NAMALWA (cell line): Measurements from ENCODE around the gene TCF12.
A peak's percentile ranks its signal among the peaks of the same experiment; 100 is the strongest.

Experiments used
- DNase-seq: peaks from one replicate; pipeline ENCODE4 v3.0.0-alpha.2; 2015; ENCODE audit warnings: low spot score

TCF12 gene

DNA sequence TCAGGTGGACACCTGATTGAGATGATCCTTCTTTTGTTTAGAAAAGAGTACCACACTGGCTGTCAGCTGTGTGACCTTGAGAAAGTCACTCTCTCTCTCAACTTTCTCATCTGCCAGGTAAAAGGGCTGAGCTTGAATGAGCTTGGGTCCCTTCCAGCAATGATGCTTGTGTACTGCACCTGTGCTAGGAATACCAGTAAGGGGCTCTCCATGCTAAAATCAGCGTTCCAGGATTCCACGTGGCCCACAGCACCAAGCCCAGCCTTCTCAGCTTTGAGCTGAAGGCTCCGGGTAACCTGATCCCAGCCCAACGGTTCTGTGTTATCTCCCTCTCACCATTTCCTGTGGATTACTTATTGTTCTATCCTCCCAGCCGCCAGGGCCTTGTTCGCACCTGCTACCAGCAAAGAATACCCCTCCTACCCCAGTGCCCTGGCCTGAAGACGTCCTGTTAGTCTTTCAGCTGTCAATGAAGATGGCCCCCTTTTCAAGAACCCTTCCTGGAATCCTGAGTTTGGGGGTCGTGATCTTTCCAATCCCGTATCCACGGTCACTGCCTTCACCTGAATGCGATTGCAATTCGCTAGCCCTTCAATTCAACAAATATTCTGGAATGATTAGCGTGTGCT is 403.6 kb downstream of the TCF12 start:
- DNase-seq, result no peak

DNA sequence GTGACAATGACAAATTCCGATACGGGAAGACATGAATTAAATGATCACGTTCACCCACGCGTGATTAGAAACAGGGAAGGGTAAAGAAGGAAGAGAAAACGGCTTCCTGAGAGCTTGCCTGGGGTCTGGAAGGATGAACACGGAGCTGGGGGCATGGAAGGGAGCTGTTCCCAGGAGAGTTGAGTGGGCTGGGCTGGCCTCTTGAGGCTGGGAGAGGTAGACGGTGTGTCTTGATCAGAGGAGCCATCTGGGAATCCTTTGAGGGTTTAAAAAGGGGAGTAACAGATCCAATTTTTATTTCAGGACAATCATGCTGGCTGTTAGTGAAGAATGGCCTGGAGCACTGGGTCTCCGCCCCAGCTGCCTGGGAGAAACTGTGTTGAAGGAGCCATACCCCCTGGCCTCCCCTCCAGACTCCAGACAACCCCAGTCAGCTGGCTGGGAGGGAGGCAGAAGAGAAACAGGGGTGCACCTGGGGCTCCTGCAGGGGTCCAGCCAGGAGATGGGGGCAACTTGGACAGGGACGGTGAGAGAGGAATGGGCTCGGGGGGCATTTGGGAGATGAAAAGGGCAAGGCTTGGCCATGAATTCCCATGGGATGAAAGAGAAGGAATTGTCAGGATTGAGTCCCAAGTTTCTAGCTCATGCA is 404.3 kb downstream of the TCF12 start:
- DNase-seq, result no peak

DNA sequence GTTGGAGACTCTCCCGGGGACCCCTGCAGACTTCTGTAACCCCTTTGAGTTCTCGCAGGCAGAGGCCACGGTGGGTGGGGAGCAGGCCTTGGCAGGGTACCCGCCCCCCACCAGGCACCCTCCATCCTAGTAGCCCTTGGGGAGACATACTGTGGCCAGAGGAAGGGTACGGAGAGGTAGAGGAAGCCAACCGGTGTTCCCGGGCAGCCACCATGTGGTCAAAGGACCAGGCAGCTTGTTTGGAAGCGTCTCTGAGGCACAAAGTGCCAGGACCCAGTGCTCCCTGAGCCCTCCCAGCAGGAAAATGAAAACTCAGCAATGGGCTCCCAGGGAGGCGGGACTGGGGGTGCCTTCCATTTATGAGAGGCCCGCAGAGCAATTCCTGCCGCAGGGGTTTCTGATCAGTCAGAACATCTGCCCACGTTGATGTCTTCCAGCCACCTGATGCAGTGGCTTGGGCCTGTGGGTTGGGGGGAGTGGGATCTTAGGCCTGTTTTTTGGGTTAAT is 404.9 kb downstream of the TCF12 start:
- DNase-seq, result no peak

DNA sequence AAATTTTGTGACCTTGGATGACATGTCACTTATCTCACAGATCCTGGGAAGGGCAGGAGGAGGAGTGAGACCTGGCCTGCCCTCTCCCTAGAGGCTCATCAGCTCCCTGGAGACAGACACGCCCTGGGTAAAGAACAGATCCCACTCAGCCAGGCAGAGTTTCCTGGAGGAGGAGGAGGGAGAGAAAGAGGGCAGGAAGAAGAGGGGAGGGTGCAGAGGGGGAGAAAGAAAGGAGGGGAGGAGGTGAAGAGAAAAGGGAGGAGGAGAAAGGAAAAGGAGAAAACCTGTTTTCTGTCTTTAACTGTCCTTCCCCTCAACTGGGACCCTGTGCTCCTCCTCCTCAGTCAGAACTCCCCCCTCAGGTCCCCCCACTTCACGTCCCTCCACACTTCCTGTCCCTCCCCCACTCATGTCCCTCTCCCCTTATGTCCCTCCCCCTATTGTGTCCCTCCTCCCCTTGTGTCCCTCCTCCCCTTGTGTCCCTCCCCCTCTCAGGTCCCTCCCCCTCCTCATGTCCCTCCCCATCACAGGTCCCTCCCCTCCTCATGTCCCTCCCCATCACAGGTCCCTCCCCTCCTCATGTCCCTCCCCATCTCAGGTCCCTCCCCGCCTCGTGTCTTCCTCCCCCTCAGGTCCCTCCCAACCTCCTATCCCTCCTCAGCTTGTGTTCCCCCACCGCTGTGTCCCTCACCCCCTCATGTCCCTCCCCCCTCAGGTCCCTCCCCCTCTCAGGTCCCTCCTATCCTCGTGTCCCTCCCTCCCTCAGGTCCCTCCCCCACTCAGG is 405.6 kb downstream of the TCF12 start:
- peak; percentile 85 for DNase-seq

DNA sequence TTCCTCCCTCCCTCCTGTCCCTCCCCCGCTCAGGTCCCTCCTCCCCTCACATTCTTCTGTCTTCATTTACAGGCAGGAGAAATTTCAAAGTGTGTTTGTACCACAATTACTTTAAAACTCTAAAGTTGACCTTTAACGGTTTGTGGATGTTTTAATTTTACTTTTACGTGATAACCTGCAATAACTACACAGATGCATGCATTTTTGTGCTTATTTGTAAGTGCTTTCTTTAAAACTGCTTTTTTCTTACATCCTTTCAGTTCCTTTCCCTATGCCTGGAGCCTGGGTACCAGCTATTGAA is 406.1 kb downstream of the TCF12 start:
- no peak for DNase-seq

DNA sequence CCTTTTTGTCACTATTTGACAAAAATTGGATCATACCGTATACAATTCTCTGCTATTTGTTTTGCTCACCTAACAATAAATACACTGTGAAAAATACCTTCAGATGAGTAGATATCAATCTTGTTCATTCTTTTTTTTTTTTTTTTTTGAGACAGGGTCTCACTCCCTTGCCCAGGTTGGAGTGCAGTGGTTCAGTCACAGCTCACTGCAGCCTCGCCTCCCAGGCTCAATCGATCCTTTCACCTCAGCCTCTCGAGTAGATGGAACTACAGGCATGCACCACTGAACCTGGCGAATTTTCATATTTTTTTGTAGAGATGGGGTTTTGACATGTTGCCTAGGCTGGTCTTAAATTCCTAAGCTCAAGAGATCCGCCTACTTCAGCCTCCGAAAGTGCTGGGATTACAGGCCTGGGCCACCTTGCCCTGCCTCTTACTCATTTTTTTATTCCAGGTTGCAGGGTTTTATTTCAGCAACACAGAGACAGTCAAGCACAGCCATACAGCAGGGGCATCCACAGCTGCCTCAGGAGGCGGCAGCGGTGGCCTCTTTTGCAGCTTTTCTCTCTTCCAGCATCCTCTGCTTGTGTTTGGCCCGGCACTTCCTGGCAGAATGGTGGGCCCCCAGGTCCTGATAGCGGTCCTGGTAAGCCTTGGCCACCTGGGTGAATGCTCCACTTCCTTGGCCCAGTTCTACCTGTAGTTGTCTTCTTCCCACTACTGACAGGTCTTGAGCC is 406.7 kb downstream of the TCF12 start:
- DNase-seq, result no peak

DNA sequence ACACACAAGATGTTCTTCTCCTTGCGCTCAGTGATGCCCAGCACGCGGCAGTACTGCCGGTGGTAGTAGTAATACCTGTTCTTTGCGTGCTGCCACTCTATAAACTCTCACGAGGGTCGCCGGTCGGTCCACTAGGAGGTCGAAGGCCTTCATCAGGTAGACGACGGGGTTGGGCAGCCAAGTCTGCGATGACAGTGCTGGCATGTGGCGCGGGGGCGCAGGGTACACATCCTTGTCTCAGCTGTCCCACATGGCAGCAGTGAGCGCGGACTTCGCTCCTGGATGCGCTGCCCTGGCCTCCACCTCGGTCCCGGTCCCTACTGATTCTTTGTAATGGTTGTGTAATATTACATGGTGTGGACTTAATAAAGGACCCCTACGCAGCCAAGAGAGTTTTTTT is 407.8 kb downstream of the TCF12 start:
- DNase-seq, result no peak

DNA sequence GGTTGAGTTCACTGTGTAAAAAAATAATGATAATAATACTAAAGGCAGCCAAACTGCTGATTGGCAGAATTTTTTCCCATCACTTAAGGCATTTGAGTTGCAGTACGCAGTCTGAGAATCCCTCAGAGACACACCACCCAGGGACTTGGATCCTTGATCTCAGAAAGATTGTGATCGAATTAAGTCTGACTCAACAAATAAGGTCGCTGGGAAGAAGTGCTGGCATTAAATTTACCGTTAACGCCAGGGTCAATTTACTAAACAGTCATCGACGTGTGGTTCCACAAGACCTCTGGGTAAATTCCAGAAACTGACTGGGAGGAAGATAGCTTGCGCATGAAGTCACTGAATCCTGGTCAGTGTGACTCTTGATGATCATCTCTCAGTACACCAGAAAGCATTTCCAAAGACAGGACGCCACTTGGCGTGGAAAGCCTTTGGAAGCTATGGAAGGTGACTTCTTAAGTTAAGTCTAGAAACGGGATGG is 409.6 kb downstream of the TCF12 start:
- no peak for DNase-seq

DNA sequence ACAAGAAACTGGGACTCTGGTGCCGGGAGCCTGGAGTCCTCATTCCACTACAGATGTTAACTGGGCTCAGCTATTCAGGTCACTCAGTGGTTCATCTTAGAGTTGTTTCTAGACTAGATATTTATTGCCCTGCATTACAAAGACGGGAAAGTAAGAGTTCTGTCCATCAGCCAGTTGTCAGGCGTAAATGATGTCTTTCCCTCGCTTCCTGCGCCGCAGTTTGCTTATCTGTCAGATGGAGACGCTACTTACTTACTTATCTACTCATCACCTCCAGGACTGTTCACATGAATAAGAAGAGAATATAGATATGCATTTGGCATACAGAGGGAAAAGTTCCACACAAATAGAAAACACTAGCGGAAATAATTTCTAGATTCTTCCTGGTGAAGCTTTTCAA is 410.0 kb downstream of the TCF12 start:
- DNase-seq, result no peak

DNA sequence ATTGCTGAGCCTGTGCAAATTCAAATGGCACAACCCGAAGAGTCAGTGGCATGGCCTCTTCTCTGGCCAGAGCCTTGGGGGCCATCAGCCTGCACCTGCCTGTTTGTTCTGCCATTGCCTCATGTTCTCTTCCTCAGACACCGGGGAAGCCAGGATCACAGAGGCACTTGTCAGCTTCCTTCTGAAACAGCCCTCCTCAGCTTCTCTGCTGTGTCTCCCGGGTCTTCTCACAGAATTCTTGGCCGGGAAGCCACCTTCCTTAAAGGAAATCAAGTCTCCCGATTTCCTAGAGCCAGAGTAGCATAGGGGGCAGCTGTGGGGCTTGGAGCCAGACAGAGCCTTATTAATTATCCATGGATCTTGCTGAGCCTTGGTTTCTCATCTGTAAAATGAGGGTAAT is 410.5 kb downstream of the TCF12 start:
- no peak for DNase-seq

DNA sequence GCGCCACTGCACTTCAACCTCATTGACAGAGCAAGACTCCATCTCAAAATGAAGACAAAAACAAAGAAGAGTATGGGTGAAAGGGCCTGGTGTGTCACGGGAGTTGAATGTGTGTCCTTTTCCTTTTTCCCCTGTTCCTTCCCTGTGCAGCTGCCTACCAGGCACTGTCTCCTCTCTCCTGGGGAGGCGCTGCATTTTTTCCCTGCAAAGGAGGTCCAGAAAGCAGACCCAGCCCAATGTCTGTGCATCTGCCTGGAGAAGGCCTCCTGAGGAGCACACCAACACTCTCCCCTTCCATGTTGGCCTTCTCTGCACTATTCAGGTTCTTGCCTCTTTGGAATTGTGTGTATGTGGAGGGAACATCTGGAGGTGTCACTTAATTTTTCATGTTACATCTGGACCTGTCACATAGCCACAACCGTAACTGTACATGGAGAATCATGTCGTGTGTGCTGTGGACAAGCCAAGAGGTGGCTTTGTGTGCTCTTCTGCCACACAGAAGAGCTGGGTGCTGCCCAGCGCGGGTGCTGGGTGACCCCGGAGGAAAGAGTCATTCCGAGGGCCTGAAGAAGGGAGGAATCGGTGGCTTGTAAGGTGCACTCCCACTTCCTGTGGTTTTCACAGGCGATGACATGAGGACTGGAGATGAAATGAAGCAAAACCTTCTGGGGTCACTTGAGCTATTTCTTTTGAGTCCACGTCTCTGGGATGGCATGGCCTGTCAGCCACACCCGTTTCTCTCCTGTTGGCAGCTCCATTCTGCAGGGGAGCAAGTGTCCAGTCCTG is 411.3 kb downstream of the TCF12 start:
- no peak for DNase-seq

DNA sequence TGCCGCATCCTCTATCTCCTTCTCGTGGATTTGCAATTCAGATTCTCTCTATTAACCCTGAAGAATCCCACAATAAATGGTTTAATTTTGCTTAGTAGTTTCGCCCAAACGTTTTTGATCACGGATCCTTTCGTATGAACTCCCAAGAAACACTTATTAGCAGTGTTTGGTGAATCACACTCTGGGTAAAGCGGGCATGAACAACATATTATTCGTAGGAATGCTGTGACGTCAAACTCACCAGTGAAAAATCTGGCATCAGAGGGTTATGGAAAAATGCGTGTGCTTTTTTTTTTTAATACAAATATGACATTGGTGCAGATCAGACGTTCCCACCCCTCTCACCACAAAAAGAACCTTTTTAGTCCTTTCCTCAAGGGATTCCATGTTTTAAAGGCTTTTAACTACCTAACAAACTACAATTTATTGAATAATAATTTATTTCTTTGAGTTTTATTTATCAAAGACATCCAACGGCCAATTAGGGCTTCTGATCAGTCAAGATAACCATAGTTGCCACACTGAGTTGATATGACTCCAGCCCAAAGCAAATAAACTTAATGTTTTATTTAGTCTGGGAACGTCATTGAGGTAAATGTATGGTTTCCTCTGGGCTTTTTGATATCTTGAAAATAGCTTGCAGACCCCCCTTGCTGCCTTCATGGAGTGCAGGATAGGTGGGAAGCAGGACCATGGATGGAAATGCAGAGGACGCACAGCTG is 412.3 kb downstream of the TCF12 start:
- no peak for DNase-seq

DNA sequence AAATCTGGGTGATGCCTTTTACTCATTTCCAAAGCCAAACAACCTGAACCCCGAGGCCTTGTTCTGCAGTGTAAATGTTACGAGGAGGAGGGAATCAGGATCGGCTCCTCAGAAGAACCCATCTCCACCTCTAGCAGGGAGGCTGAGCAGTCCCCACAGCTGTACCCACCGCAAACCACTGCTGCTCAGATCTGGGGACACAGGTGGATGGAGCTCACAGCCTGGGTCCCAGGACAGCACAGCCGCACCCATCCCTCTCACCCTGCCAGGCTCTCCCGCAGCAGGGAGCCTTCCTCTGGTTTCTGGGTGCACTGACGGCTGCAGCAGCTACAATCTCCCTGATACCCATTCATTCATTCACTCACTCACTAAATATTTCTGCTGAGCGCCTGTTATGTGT is 413.9 kb downstream of the TCF12 start:
- no peak for DNase-seq

DNA sequence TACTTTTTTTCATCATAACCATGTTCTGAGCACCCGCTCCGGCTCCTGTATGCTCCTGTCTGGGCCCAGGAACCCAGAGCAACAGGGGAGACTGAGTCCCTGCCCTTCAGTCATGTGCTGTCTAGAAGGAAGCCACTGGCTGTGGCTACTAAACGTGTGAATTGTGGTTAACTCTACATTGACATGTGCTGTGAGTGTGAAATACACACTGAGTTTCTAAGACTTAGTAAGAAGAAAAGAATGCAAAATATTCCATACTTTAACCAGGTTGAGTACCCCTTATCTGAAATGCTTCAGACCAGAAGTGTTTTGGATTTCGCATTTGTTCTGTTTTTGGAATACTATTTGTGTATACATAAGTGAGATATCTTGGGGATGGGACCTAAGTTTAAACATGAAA is 415.0 kb downstream of the TCF12 start:
- DNase-seq, result no peak

DNA sequence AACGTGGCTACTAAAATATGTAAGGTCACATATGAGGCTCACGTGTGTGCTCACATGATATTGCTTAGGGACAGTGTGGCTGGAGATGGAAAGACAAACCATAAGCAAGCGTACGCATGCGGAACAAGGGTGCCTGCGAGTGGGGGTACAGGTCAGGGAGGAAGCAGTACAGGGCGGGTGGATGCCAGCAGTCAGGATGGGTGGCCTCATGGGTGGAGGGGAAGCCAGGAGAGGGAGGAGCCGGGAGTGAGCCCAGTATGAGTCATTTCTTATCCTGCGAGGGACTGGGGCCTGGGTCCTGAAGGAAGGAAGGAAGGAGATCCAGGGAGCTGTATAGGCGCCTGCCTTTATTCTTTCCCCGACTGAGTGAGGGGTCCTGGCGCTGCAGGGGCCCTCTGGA is 415.8 kb downstream of the TCF12 start:
- no peak for DNase-seq

DNA sequence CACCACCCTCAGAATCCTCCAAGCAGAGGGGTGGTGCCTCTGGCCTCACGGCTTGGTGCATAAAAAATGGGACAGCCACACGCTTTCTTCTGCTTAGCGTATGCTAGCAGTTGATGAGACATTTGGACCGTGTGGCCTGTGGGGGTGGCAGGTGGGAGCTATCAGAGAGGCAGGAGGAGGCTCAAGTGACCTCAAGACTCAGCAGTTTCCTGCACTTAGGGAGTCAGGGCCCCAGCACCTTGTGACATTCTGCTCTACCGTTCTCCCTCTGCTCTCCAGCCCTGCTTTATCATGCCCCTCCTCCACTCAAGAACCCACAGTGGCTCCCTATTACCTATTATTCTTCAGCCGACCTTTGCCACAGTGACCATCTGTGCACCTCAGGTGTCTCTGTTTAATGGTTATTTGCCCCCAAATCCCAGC is 416.9 kb downstream of the TCF12 start:
- no peak for DNase-seq

DNA sequence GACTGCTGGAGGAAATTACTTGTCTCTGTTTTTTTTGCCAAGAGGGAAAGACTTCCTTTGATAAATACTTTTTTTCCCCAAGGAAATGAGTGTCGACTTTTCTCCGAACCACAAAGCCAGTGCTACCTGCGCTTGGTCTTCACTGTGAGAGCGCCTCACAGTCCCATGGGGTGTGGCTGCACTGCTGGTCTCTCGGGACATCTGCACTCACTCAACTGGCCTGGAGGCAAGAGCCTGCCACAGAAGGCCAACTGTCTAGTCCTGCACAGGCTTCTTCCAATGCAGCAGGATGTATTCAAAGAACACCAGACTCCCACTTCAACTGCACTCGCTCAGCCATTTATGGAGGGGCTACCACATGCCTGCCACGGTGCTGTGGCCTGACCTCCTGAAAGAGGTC is 417.3 kb downstream of the TCF12 start:
- no peak for DNase-seq

DNA sequence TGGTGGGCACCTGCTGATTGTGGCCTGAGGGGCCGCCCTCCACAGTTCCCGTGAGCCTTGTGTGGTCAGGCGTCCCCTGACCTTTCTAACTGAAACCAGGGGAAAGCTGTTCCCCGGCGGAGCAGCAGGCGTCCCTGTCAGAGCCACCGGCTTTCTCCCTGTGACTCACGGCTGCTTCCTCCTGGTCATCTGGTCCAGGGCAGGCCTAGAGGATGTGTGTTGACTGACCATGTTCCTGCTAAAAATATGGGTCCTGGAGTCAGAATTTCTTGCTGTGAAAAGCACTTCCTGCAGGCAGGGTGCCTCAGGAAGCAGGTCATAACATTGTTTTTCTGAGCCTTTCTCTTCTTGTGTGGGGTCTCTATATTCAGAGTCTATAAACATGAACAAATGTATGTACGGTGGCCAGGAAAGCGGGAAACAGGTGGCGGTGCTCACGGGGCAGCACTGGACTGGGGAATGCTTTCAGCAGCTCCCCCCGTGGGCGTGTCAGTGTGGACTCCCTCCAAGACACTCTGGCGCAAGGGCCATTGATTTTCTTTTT is 419.5 kb downstream of the TCF12 start:
- DNase-seq, result no peak

DNA sequence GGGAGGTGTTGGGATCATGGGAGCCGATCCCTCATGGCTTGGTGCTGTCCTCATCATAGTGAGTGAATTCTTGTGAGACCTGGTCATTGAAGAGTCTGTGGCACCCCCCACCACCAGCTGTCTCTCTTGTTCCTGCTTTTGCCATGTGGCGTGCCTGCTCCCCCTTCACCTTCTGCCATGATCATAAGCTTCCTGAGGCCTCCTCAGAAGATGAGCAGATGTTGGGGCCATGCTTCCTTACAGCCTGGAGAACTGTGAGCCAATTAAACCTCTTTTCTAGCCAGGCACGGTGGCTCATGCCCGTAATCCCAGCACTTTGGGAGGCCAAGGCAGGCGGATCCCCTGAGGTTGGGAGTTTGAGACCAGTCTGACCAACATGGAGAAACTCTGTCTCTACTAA is 420.9 kb downstream of the TCF12 start:
- DNase-seq, result no peak
